PFSK-1 (cell line): ENCODE measurements around the gene RAPGEF3.

ENCODE experiments used
- FOXP2 ChIP-seq: optimal IDR thresholded peaks from 2 replicates; pipeline ENCODE3; 2011; ENCODE audit warnings: borderline replicate concordance, control low read depth, inconsistent platforms; ENCODE audit not compliant: insufficient read depth; ENCODE audit errors: extremely low read length, extremely low read depth
- POLR2AphosphoS5 ChIP-seq: IDR thresholded peaks from 2 replicates; pipeline ENCODE4 v1.6.1; 2012; ENCODE audit warnings: low read depth, mild to moderate bottlenecking, control low read depth, low read length, moderate library complexity
- SIN3A ChIP-seq: IDR thresholded peaks from 2 replicates; pipeline ENCODE4 v1.6.1; 2012; ENCODE audit warnings: mild to moderate bottlenecking, low read length, moderate library complexity, borderline replicate concordance; ENCODE audit not compliant: insufficient read depth
- TAF1 ChIP-seq: IDR thresholded peaks from 2 replicates; pipeline ENCODE4 v1.6.1; 2012; ENCODE audit warnings: low read length, control low read depth, borderline replicate concordance; ENCODE audit not compliant: insufficient read depth
- TF ChIP-seq, protein P1 (sequence below), 2 experiments: IDR thresholded peaks; 2 replicates each; pipeline versions ENCODE4 v1.6.1 to v1.8.0; 2011 to 2012; ENCODE audit warnings: low read depth in 2 of 2, low read length in 2 of 2, control low read depth in 1 of 2, inconsistent platforms in 1 of 2, mild to moderate bottlenecking in 1 of 2, moderate library complexity in 1 of 2; ENCODE audit not compliant: insufficient read depth in 1 of 2

DNA sequence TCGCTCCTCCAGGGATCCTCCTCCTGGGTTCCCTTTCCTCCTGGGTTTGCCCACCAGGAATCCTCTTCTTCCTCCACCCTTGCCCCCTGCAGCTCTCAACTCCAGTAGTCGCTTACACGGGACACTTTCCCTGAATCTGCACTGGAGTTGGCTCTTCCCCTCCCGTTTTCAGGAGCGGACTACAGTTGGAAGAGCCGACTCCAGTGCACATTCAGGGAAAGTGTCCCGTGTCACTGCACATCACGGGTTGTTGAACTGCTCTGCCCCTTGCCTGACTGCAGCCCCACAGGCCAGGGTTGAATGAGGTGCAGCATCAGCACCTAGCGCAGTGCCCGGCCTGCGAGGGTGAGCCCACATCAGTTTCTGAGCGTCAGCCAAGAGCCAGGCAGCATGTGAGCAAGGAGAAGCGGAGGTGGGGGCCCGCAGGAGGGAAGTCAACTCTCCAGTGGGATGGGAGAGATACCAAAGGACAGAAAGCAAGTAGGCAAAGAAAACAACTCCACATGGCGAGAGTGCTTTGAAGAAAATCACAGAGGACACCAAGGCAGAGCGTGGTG is 13.1 kb downstream of the RAPGEF3 start:
- no peak for TF ChIP-seq TAF1
- TF ChIP-seq, protein P1, sequence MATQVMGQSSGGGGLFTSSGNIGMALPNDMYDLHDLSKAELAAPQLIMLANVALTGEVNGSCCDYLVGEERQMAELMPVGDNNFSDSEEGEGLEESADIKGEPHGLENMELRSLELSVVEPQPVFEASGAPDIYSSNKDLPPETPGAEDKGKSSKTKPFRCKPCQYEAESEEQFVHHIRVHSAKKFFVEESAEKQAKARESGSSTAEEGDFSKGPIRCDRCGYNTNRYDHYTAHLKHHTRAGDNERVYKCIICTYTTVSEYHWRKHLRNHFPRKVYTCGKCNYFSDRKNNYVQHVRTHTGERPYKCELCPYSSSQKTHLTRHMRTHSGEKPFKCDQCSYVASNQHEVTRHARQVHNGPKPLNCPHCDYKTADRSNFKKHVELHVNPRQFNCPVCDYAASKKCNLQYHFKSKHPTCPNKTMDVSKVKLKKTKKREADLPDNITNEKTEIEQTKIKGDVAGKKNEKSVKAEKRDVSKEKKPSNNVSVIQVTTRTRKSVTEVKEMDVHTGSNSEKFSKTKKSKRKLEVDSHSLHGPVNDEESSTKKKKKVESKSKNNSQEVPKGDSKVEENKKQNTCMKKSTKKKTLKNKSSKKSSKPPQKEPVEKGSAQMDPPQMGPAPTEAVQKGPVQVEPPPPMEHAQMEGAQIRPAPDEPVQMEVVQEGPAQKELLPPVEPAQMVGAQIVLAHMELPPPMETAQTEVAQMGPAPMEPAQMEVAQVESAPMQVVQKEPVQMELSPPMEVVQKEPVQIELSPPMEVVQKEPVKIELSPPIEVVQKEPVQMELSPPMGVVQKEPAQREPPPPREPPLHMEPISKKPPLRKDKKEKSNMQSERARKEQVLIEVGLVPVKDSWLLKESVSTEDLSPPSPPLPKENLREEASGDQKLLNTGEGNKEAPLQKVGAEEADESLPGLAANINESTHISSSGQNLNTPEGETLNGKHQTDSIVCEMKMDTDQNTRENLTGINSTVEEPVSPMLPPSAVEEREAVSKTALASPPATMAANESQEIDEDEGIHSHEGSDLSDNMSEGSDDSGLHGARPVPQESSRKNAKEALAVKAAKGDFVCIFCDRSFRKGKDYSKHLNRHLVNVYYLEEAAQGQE (IDR thresholded peaks at IDR 0.05; ENCODE audit: insufficient read depth in 1 of 2, low read depth in 2 of 2, low read length in 2 of 2), result no peak
- TF ChIP-seq SIN3A, result no peak
- TF ChIP-seq POLR2AphosphoS5, result no peak
- TF ChIP-seq FOXP2, result no peak
